Gastroesophageal sphincter (tissue), 4 donors: ENCODE measurements around the gene TTC13. TPM values are rescaled to one million over a fixed set of nuclear protein-coding genes. Genes with fewer than 3 reads are reported as not detected.
A peak's percentile ranks its signal among the peaks of the same experiment; 100 is the strongest.
"Not testable (repeated sequence)": the region's sequence is repeated elsewhere in the genome, so short reads cannot be mapped to it uniquely, and the experiment has no call there.

Experiments
- ATAC-seq: fragments of 150-250 bp; one replicate; pipeline ENCODE4 v1.9.1; 2016; ENCODE audit warnings: mild to moderate bottlenecking, moderate library complexity
- H3K27ac ChIP-seq, 4 donors: fragments of 200-600 bp; sonication (generic) in 3 of 4; 1 replicate in 3 of 4; 2 replicates in 1 of 4; pipeline ENCODE4 v1.5.1; 2016 to 2019
- H3K27me3 ChIP-seq: fragments of 200-600 bp; sonication (generic); one replicate; pipeline ENCODE4 v1.5.1; 2019
- H3K36me3 ChIP-seq, 2 donors: fragments of 200-600 bp; sonication (generic); one replicate each; pipeline ENCODE4 v1.5.1; 2019; ENCODE audit warnings: control low read depth in 1 of 2
- H3K4me1 ChIP-seq, 3 donors: fragments of 200-600 bp; sonication (generic); 1 replicate in 2 of 3; 2 replicates in 1 of 3; pipeline ENCODE4 v1.5.1; 2016 to 2019; ENCODE audit warnings: control low read depth in 2 of 3
- H3K4me3 ChIP-seq, 2 donors: fragments of 200-600 bp; sonication (generic); one replicate each; pipeline ENCODE4 v1.5.1; 2019; ENCODE audit warnings: mild to moderate bottlenecking in 1 of 2, moderate library complexity in 1 of 2
- H3K9me3 ChIP-seq, 3 donors: fragments of 200-600 bp; sonication (generic); one replicate each; pipeline ENCODE4 v1.5.1; 2017 to 2019; ENCODE audit warnings: control low read depth in 2 of 3
- EP300 ChIP-seq: sonication (generic); formaldehyde crosslinking; IDR thresholded peaks from one replicate; pipeline ENCODE4 v1.6.1; 2017; ENCODE audit warnings: antibody characterized with exemption, mild to moderate bottlenecking
- POLR2A ChIP-seq, 2 donors: fragments of 450-650 bp; IDR thresholded peaks; one replicate each; pipeline ENCODE4 v1.6.1; 2017; ENCODE audit warnings: antibody characterized with exemption in 2 of 2, mild to moderate bottlenecking in 2 of 2, moderate library complexity in 1 of 2
- POLR2AphosphoS5 ChIP-seq: sonication (generic); formaldehyde crosslinking; IDR thresholded peaks from one replicate; pipeline ENCODE4 v1.6.1; 2017; ENCODE audit warnings: antibody characterized with exemption
- WGBS, 2 donors: methylation state at CpG; one replicate each; pipeline ENCODE4 v1.1.5; 2018; ENCODE audit warnings: low coverage in 1 of 2; 5-methylcytosine and 5-hydroxymethylcytosine counted together
- total RNA-seq, 4 donors: library from RNA; depleted of rRNA; stranded (reverse); fragments of >200 nt; gene quantifications; one replicate each; pipeline ENCODE4 v1.1.0, GENCODE V29; 2016
- TF ChIP-seq, protein P1 (sequence below), 4 experiments: fragments of 200-600 bp in 2 of 4; fragments of 450-650 bp in 2 of 4; sonication (generic) in 1 of 4; IDR thresholded peaks; one replicate each; pipeline ENCODE4 v1.5.1; 2017 to 2019; ENCODE audit warnings: antibody characterized with exemption in 4 of 4, mild to moderate bottlenecking in 2 of 4, moderate library complexity in 2 of 4

The TTC13 gene
- 10 to 100 TPM in 3 of 4 donors, 1 to 10 TPM in 1; 9.6 to 24.4 (median 13.7) TPM for total RNA-seq

GRCh38 chr1:230978491-230979388 is at the start of gene TTC13, which contains the start of gene ARV1:
TTC13 (minus strand) TSS chr1:230978861; CDS start chr1:230978830, 31 bp downstream.
ARV1 (plus strand) TSS chr1:230979094; CDS start chr1:230979106, 12 bp downstream.
- Histone ChIP-seq H3K4me3 (peak within 1 kb of the TSS; percentile 91 to 94), H3K4me1 (peaks cover 0 to 32% (median 0%) of the 10 kb centered on the region in 3 donors), H3K27me3 (no peaks in the 10 kb centered on the region), H3K27ac (peak within 1 kb of the TSS in 3 of 4 donors; percentile 80 to 83 (median 83)), H3K36me3 (peaks cover 0 to 29% of the 10 kb centered on the region in 2 donors), H3K9me3 (no peaks in the 10 kb centered on the region)
- TF ChIP-seq POLR2A (IDR thresholded peaks at IDR 0.05) (peak; percentile 42 to 55), EP300 (no peak), POLR2AphosphoS5 (peak; percentile 79)
- TF ChIP-seq, protein P1, sequence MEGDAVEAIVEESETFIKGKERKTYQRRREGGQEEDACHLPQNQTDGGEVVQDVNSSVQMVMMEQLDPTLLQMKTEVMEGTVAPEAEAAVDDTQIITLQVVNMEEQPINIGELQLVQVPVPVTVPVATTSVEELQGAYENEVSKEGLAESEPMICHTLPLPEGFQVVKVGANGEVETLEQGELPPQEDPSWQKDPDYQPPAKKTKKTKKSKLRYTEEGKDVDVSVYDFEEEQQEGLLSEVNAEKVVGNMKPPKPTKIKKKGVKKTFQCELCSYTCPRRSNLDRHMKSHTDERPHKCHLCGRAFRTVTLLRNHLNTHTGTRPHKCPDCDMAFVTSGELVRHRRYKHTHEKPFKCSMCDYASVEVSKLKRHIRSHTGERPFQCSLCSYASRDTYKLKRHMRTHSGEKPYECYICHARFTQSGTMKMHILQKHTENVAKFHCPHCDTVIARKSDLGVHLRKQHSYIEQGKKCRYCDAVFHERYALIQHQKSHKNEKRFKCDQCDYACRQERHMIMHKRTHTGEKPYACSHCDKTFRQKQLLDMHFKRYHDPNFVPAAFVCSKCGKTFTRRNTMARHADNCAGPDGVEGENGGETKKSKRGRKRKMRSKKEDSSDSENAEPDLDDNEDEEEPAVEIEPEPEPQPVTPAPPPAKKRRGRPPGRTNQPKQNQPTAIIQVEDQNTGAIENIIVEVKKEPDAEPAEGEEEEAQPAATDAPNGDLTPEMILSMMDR (IDR thresholded peaks at IDR 0.05): peak in 3 of 4 experiments; percentile 20 to 44 (median 41)
- ATAC-seq: peak; percentile 100
- no CpG with 5 or more reads among the region's 79 CpGs for WGBS, 2 donors

- TF ChIP-seq, protein P1 (IDR thresholded peaks at IDR 0.05): no peak
- TF ChIP-seq POLR2AphosphoS5 (no peak), POLR2A (IDR thresholded peaks at IDR 0.05) (no peak), EP300 (no peak)
- 89% methylated on average over 5 of the region's 10 CpGs; no CpG with 5 or more reads in 1 of the 2 donors for WGBS, 2 donors
- H3K36me3 ChIP-seq: no peaks in the 10 kb centered on the region
- no peaks in the 10 kb centered on the region for H3K4me1 ChIP-seq
- H3K9me3 ChIP-seq: no peaks in the 10 kb centered on the region
- no peak for ATAC-seq
- no peak overlapping the region for H3K27ac ChIP-seq
- H3K4me3 ChIP-seq: no peak overlapping the region
- peaks cover 8% of the 10 kb centered on the region for H3K27me3 ChIP-seq
Observed at GRCh38 chr1:231027971-231028370, 49.3 kb upstream of the TTC13 start.

DNA sequence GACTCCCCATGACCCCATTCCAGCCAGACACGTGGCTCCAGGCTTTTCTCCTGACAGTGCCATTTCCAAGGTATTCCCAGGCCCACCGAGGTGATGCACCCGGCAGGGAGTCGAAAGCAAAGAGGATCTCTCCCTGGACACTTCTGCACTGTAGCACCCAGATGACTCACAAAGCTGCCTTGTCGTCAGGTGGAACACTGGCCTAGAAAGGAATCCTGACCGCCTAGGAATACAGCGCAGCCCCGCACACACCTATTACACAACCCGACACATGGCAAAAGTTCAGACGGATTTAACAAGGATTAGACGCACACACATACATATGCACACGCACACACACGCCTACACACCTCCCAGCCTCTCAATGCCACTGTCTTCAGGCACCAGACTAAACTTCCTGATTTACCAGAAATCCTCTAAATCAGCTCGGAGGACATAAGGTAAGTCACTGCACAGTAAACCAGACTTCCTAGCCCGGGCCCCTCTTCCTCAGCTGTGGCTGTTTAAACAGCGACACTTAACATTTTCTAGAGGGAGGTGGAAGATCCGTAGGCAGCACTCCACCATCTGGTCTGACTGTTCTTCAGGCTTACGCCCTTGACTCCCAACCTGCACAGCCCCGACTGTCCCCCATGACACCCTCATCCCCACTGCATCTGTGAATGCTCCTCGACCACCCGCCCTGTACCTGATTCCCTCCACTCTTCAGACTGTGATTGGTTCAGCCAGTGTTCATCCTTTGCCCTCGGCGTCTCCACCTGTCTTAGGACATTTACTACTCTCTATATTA is 48.7 kb upstream of the TTC13 start:
- TF ChIP-seq, protein P1 (IDR thresholded peaks at IDR 0.05): no peak
- no peak for TF ChIP-seq POLR2A (IDR thresholded peaks at IDR 0.05)
- TF ChIP-seq POLR2AphosphoS5: no peak
- TF ChIP-seq EP300: no peak
- Histone ChIP-seq H3K27me3 (peaks cover 5% of the 10 kb centered on the region), H3K4me3 (no peak overlapping the region), H3K4me1 (no peaks in the 10 kb centered on the region), H3K27ac (no peak overlapping the region), H3K36me3 (no peaks in the 10 kb centered on the region), H3K9me3 (no peaks in the 10 kb centered on the region)
- ATAC-seq: no peak
- 82 to 84% methylated on average over 8 to 10 of the region's 23 CpGs for WGBS, 2 donors

DNA sequence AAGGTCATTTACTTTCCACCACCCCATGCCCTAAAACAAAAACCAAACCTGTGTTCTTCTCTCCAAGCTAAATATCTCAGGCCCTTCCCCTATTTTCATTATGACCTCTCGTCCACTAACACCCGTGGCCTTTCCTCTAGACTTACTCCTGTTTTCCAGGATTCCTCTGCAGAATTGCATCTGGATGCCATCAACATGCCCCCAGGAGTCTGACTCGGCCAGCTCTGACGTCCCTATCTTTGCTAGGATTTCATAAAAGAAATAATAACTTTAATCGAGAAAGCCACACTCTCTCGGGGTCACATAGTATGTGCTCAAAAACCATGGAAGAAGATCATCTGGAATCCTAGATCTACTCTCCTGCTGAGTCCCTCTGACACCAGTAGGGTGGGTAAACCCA is 47.9 kb upstream of the TTC13 start:
- ATAC-seq: no peak
- H3K27me3 ChIP-seq: peaks cover 5% of the 10 kb centered on the region

GRCh38 chr1:231023150-231023549 is 44.5 kb upstream of the TTC13 start:
- Histone ChIP-seq H3K27me3 (peaks cover 14% of the 10 kb centered on the region), H3K4me1 (no peaks in the 10 kb centered on the region), H3K36me3 (peaks cover 0 to 7% of the 10 kb centered on the region in 2 donors), H3K27ac (no peak overlapping the region), H3K9me3 (no peaks in the 10 kb centered on the region), H3K4me3 (no peak overlapping the region)
- ATAC-seq: no peak
- 88% methylated on average over 6 of the region's 9 CpGs; no CpG with 5 or more reads in 1 of the 2 donors for WGBS, 2 donors
- TF ChIP-seq POLR2A (IDR thresholded peaks at IDR 0.05): no peak
- TF ChIP-seq EP300: no peak
- TF ChIP-seq, protein P1 (IDR thresholded peaks at IDR 0.05): no peak
- TF ChIP-seq POLR2AphosphoS5: no peak

More for the DNA sequence above, 47.9 kb upstream of the TTC13 start:
- Histone ChIP-seq H3K27ac (no peak overlapping the region), H3K4me1 (no peaks in the 10 kb centered on the region), H3K9me3 (no peaks in the 10 kb centered on the region), H3K36me3 (no peaks in the 10 kb centered on the region), H3K4me3 (no peak overlapping the region)
- TF ChIP-seq POLR2A (IDR thresholded peaks at IDR 0.05) (no peak), EP300 (no peak)
- 74 to 79% methylated on average over 5 to 6 of the region's 6 CpGs for WGBS, 2 donors

GRCh38 chr1:231022543-231022942 is 43.9 kb upstream of the TTC13 start:
- not testable (repeated sequence) for H3K4me1 ChIP-seq, H3K4me3 ChIP-seq, ATAC-seq, H3K36me3 ChIP-seq, H3K9me3 ChIP-seq, H3K27ac ChIP-seq
- 92 to 100% methylated on average over 2 to 3 of the region's 7 CpGs for WGBS, 2 donors
- peaks cover 20% of the 10 kb centered on the region for H3K27me3 ChIP-seq
